ENCODE results near the gene LAMB3.

LAMB3 gene

DNA sequence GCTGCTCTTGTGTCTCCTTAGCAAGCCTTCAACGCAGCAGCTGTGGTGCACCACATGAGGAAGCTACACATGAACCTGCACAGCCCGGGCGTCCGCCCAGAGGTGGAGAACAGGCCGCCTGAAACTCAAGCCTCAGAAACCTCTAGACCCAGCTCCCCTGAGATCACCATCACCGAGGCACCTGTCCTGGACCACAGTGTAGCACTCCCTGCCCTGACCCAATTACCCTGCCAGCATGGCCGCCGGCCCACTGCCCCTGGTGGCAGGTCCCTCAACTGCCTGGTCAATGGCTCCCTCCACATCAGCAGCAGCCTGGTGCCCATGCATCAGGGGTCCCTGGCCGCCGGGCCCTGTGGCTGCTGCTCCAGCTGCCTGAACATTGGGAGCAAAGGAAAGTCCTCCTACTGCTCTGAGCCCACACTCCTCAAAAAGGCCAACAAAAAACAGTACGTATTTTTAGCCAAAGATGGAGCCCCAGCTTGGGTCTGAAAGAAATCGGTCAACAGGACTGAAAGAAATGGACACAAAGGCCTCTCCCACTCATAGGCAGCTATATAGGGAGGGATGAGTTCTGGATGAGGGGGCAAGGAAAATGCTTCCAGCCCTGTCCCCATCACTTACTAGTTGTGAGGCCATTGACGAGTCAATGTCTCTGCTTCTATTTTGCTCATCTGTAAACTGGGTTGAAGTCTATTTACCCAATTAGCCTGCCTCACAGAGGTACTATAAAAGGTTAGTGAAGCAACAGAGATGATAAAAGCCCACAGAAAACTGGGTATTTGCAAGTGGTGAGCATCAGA lies 40.3 kb downstream of the LAMB3 start:
- DNase-seq (ENCODE audit: extremely low spot score) = no peak
- CTCF ChIA-PET = interaction anchor here (1.0 to 15.0 kb wide), 7 partner anchors 11 to 82 kb away, joined by 3 to 148 read pairs (median 6); no protein-coding TSS in a partner anchor
- POLR2A ChIA-PET = no interaction called here
- TF ChIP-seq, protein P1, sequence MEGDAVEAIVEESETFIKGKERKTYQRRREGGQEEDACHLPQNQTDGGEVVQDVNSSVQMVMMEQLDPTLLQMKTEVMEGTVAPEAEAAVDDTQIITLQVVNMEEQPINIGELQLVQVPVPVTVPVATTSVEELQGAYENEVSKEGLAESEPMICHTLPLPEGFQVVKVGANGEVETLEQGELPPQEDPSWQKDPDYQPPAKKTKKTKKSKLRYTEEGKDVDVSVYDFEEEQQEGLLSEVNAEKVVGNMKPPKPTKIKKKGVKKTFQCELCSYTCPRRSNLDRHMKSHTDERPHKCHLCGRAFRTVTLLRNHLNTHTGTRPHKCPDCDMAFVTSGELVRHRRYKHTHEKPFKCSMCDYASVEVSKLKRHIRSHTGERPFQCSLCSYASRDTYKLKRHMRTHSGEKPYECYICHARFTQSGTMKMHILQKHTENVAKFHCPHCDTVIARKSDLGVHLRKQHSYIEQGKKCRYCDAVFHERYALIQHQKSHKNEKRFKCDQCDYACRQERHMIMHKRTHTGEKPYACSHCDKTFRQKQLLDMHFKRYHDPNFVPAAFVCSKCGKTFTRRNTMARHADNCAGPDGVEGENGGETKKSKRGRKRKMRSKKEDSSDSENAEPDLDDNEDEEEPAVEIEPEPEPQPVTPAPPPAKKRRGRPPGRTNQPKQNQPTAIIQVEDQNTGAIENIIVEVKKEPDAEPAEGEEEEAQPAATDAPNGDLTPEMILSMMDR (IDR thresholded peaks at IDR 0.05; ENCODE audit: control extremely low read depth, extremely low read depth, low read depth, missing control alignments) = no peak

DNA sequence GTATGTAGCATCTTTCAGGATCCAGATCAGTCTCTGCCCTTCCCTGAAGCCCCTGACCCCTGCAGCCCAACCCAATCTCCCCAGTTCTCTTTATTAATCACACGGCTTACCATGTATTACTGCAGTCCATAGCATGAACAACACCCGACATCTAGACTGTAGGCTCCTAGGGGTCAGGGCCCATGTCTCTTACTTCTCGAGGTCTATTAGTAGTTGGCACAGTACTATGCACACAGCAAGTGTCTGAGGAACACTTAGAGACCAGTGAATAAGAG lies 41.7 kb downstream of the LAMB3 start:
- TF ChIP-seq, protein P1 (IDR thresholded peaks at IDR 0.05; ENCODE audit: control extremely low read depth, extremely low read depth, low read depth, missing control alignments) = no peak
- POLR2A ChIA-PET = no interaction called here
- DNase-seq (ENCODE audit: extremely low spot score) = no peak
- CTCF ChIA-PET = interaction anchor here (0.9 to 15.0 kb wide), 7 partner anchors 9 to 44 kb away, joined by 4 to 148 read pairs (median 7); no protein-coding TSS in a partner anchor

DNA sequence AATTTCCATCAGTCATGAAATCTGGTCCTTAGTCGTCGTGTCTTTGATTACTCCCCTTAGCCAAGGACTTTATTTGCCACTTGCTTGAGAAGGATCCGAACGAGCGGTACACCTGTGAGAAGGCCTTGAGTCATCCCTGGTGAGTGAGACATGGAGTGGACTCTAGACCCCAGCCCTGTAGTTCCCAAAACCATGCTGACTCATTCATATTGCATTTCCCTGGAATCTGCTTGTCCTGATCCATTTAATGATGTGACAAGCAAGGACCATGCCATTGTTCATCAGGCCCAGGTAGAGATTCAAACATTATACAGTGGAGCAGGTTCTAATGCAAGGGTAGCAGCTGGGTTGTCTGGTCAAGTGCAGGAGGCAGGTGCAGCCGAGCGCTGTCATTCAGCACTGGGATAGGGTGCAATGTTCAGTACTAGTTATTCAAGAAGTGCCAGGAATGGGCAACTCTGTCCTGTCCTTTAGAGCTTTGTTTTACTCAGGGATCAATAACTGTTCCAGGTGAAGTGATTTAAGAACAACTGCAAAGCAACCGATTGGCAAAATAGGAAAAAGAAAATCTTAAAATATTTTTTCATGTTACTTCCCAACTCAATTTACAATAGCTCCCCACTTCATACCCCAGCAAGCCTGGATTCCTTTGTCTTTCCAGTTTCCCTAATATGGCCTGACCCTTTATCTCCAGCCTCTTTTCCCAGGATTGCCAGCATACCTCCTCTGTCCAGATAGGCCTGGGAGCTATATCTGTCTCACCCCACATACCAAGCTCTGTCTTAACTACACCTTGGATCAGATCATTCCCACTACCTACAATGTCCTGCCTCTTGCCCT lies 42.2 kb downstream of the LAMB3 start:
- ChIA-PET POLR2A (no interaction called here), CTCF (interaction anchor here (0.9 to 15.0 kb wide), 8 partner anchors 9 to 34 kb away, joined by 3 to 148 read pairs (median 12); no protein-coding TSS in a partner anchor)
- DNase-seq (ENCODE audit: extremely low spot score) = no peak

DNA sequence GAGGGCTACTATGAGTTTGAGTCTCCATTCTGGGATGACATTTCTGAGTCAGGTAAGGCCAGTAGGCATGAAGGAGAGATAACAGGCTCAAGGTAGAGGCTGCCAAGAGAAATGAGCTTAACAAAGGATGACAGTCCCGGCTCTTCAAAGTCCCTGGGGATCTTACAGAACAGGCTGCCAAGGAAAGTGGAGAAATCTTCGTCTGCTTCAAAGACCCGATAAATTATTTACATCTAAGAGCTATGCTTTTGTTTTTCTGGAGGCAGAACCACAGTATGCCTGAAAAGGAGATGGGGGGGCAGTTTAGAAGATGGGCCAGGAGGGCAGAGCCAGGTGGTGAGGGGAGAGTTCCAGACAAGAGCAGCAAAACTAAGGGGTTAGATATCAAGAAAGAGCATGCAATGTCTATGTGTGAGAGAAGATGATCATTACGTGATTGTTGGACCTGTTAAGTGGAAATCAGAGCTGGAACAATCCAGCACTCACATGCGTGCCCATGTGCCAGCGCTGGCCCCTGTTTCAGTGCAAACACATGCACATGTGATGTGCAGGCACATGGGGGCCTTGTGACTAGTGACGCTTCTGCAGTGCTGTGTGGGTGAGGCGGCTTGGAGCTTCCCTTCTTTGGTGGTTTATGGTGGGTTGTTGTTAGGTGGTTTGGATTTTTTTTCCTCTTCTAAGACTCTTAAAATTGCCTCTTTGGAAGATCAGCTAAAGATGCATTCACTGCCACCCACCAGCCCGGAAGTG lies 43.0 kb downstream of the LAMB3 start:
- CTCF ChIA-PET = interaction anchor here (0.8 to 16.7 kb wide), 10 partner anchors 5 to 151 kb away, joined by 3 to 148 read pairs (median 6); no protein-coding TSS in a partner anchor

More for the DNA sequence above, 42.2 kb downstream of the LAMB3 start:
- TF ChIP-seq, protein P1 (IDR thresholded peaks at IDR 0.05; ENCODE audit: control extremely low read depth, extremely low read depth, low read depth, missing control alignments) = no peak

DNA sequence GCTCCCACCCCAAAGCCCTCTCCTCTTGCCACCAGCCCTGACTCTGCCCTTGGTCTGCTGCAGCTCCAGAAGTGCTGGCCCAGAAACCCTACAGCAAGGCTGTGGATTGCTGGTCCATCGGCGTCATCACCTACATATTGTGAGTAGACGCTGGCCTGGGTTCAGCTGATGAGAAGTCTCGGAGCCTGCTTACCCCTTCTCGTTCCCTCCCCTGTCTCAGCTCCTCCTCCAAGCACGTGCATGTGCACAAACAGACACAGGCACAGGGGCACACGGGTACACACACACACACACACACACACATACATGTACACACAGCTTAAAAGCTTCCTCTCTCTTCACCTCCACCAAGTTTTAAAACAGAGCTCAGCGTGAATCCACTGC lies 44.4 kb downstream of the LAMB3 start:
- DNase-seq (ENCODE audit: extremely low spot score) = no peak
- TF ChIP-seq, protein P1 (IDR thresholded peaks at IDR 0.05; ENCODE audit: control extremely low read depth, extremely low read depth, low read depth, missing control alignments) = no peak
- ChIA-PET CTCF (interaction anchor here (0.9 to 16.7 kb wide), 14 partner anchors 6 to 140 kb away, joined by 3 to 148 read pairs (median 8); no protein-coding TSS in a partner anchor), POLR2A (no interaction called here)

More for the DNA sequence above, 43.0 kb downstream of the LAMB3 start:
- POLR2A ChIA-PET = no interaction called here
- TF ChIP-seq, protein P1 (IDR thresholded peaks at IDR 0.05; ENCODE audit: control extremely low read depth, extremely low read depth, low read depth, missing control alignments) = no peak
- DNase-seq (ENCODE audit: extremely low spot score) = no peak
